ENCODE results near the gene IL1RN. TPM values are rescaled to one million over a fixed set of nuclear protein-coding genes. Genes with fewer than 3 reads are reported as not detected.

The IL1RN gene
- total and polyA plus RNA-seq, 2 of the 13 experiments (the other 11 are each of a cell fraction or from before 2014, with no cell fraction given): 21.2 to 101 TPM

DNA sequence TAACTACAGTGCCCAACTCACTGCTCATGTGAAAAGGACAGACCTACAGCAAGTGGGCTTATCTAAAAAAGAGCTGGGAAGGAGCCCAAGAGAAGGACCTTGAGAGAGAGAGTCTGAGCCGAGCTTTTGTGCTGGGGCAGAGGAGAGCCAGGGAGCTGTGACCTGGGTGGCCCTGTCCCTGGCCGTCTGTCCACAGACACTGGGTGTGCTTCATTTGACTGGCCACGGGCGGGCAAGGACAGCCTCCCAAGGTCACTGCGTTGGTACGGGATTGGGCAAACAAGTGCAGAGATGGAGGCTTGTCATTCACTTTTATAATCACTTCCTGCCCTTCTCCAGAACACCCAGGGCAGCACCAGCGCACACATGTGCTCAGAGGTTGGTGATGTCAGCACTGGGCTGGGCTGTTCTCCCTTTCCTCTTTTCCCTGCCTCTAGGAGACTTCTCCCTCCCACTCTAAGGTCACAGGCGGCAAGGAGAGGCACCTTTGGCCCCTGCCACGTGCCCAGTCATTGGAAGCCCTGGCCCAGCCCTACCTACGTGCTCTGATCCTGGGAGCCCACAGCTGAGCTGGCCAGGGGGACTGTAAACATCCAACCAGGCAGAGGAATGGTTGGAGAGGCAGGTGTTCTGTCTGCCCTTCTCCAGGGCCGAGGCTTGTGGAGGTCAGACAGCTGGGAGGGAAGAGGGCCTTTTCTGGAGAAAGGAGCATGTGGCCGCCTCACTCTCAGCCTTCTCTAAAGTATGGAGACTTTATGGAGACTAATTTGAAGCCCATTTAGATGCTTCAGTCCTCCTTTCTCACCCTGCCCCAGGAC lies 39.9 kb downstream of the IL1RN start (continued):
- TF ChIP-seq BRD4 (CRISPR knock-in tag; IDR thresholded peaks at IDR 0.05) (0 out of 2 replicates have a peak, but pooled peaks have one; percentile 46), KIAA2018 (CRISPR knock-in tag; IDR thresholded peaks at IDR 0.05; ENCODE audit: borderline replicate concordance) (peak; percentile 95; the same call in 1 of the 2 replicates), RORA (CRISPR knock-in tag; IDR thresholded peaks at IDR 0.05) (no peak), KLF13 (CRISPR knock-in tag; IDR thresholded peaks at IDR 0.05) (no peak), MTF1 (CRISPR knock-in tag; IDR thresholded peaks at IDR 0.05) (peak; percentile 67), MEIS2 (CRISPR knock-in tag; IDR thresholded peaks at IDR 0.05) (peak; percentile 93), SRSF1 (optimal IDR thresholded peaks at IDR 0.05; ENCODE audit: low read depth, low read length) (peak; percentile 55), ZNF451 (CRISPR knock-in tag; IDR thresholded peaks at IDR 0.05) (peak; percentile 98), MTF2 (CRISPR knock-in tag; IDR thresholded peaks at IDR 0.05; ENCODE audit: borderline replicate concordance) (peak; percentile 76; the same call in 1 of the 2 replicates), ZFYVE20 (CRISPR knock-in tag; IDR thresholded peaks at IDR 0.05; ENCODE audit: borderline replicate concordance, low read depth) (no peak; the same call in 1 of the 2 replicates), ZNF34 (CRISPR knock-in tag; IDR thresholded peaks at IDR 0.05; ENCODE audit: borderline replicate concordance) (0 out of 2 replicates have a peak, but pooled peaks have one; percentile 32), ZNF251 (CRISPR knock-in tag; IDR thresholded peaks at IDR 0.05) (peak; percentile 40; the same call in 1 of the 2 replicates), ZHX1 (CRISPR knock-in tag; IDR thresholded peaks at IDR 0.05; ENCODE audit: low read depth) (peak; percentile 88), ZNF205 (CRISPR knock-in tag; IDR thresholded peaks at IDR 0.05) (peak; percentile 90)
- TF ChIP-seq, protein P1, sequence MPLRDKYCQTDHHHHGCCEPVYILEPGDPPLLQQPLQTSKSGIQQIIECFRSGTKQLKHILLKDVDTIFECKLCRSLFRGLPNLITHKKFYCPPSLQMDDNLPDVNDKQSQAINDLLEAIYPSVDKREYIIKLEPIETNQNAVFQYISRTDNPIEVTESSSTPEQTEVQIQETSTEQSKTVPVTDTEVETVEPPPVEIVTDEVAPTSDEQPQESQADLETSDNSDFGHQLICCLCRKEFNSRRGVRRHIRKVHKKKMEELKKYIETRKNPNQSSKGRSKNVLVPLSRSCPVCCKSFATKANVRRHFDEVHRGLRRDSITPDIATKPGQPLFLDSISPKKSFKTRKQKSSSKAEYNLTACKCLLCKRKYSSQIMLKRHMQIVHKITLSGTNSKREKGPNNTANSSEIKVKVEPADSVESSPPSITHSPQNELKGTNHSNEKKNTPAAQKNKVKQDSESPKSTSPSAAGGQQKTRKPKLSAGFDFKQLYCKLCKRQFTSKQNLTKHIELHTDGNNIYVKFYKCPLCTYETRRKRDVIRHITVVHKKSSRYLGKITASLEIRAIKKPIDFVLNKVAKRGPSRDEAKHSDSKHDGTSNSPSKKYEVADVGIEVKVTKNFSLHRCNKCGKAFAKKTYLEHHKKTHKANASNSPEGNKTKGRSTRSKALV (CRISPR knock-in tag; IDR thresholded peaks at IDR 0.05): peak; percentile 94; the same call in 1 of the 2 replicates
